ENCODE data around the gene CEP85L. TPM values are rescaled to one million over a fixed set of nuclear protein-coding genes. Genes with fewer than 3 reads are reported as not detected.

CEP85L gene
- total RNA-seq = 6.3 and 8.8 TPM in 2 replicates

DNA sequence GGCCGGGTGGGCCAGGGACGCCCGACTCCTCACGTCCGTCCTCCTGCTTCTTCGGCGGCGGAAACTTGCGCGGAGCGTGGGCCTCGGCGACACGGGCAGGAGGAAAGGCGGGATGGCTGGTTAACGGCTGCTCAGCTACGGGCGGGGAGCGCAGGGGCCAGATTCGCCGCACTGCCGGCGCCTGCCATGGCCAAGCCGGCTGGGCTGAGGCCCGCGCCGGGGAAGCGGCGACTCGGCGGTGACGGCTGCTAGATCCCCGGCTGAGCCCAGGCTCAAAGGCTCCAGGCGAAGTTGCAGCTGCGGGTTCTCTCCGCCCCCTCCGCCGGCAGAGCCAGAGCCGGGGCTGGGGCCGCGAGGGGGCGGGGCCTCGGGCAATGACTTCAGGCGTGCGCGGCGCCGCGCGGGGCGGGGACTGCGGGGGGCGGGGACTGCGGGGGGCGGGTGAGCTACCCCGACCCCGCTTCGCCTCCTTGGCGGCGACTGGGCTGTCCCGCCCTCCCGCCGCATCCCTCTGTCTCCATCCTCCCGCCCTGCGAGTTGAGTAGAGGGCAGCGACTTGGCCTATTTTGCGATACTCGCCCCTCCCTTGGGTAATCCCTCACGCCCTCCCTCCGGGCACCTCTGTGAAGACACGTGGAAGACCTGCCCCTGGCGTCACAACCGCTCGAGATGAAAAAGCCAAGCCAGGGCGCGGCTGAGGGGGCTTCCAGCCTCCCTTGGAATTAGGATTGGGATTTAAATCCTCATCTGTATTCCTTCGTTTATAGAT, at the start of gene CEP85L:
Gene CEP85L (minus strand): TSS at position 310 of the 769 bp plus-strand sequence. CDS start 322 bp downstream, outside the sequence.

GRCh38 chr6:118548136-118548535, 103.3 kb downstream of the CEP85L start, which contains the start of gene PLN:
Gene PLN, plus strand, starts transcription at chr6:118548296. Its CDS starts 10,626 bp downstream, at chr6:118558922.

Other genes starting within 250 kb of the CEP85L start
- gene PLN, start 103.3 kb downstream of the CEP85L start, total RNA-seq = 0.11 TPM in 1 of 2 replicates, not detected in the other
- gene ASF1A, start 242.6 kb upstream of the CEP85L start, total RNA-seq = 7.5 and 12.7 TPM in 2 replicates

Data from placental epithelial cell (primary cell).